Activated naive CD8-positive, alpha-beta T cell treated with anti-CD3 and anti-CD28 coated beads, Interleukin-2, amount 50 U/mL, for 24 hours (primary cell): Measurements from ENCODE around the gene GABRR2.

Source experiments
- ATAC-seq: fragments of 150-1000 bp; cut with Tn5 transposase; one replicate; pipeline ENCODE4 v1.10.0; 2021
- DNase-seq: peaks from one replicate; pipeline ENCODE4 v3.0.0; 2021
- H3K27ac Mint-ChIP-seq: one replicate; pipeline ENCODE4 v1.8.0; 2021; ENCODE audit warnings: mild to moderate bottlenecking, mixed read lengths
- H3K27me3 Mint-ChIP-seq: one replicate; pipeline ENCODE4 v1.8.0; 2021; ENCODE audit warnings: mixed read lengths
- H3K36me3 Mint-ChIP-seq: one replicate; pipeline ENCODE4 v1.8.0; 2021; ENCODE audit warnings: low read depth, mixed read lengths
- H3K4me1 Mint-ChIP-seq: one replicate; pipeline ENCODE4 v1.8.0; 2021; ENCODE audit warnings: mixed read lengths
- H3K4me3 Mint-ChIP-seq: one replicate; pipeline ENCODE4 v1.8.0; 2021; ENCODE audit warnings: mild to moderate bottlenecking, moderate library complexity, mixed read lengths
- H3K9me3 Mint-ChIP-seq: one replicate; pipeline ENCODE4 v1.8.0; 2021; ENCODE audit warnings: mixed read lengths

GABRR2 gene

DNA sequence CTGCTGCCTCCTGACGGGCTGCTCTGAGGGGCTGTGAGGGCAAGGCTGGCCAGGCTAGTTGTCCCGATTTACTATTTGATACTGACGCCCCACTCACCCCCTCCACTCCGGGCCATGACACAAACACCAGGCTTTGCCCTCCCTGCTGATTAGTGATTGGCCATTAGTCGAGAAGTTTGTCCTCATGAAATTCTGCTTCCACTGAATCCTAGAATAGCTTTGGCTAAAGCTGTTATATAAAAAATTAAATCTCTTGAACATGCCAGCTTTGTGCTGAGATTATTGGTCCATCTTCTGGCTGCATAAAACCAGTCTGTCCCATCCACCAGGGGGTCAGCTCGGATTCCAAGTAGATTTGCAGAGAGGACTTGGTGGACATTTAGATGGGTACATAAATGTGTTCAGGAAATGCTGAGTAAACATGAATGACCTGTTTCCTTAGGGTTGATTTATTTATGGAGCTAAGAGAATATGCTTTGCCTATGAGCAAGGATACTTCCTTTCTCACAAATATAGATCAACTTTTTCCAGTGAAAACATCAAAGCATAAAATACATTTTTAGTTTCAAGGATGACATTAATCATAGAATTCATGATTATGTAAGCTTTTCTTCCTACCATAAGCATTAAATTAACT, at the start of gene GABRR2:
Gene GABRR2, minus strand, starts transcription at position 51 of the 637 bp plus-strand sequence. CDS start 134 bp downstream, outside the sequence.
- ATAC-seq, result no peak
- Mint-ChIP-seq H3K36me3 (peaks cover 5% of the 10 kb centered on the region), H3K27me3 (no peaks in the 10 kb centered on the region), H3K4me1 (no peaks in the 10 kb centered on the region), H3K4me3 (no peak within 1 kb of the TSS), H3K9me3 (no peaks in the 10 kb centered on the region), H3K27ac (no peak within 1 kb of the TSS)
- DNase-seq, result no peak

- Mint-ChIP-seq H3K4me3 (no peak overlapping the region), H3K9me3 (no peaks in the 10 kb centered on the region), H3K27me3 (no peaks in the 10 kb centered on the region), H3K27ac (no peak overlapping the region), H3K36me3 (no peaks in the 10 kb centered on the region), H3K4me1 (peaks cover 31% of the 10 kb centered on the region)
- no peak for DNase-seq
- ATAC-seq, result no peak
Observed at GRCh38 chr6:89364586-89364985, 49.5 kb upstream of the GABRR2 start.

DNA sequence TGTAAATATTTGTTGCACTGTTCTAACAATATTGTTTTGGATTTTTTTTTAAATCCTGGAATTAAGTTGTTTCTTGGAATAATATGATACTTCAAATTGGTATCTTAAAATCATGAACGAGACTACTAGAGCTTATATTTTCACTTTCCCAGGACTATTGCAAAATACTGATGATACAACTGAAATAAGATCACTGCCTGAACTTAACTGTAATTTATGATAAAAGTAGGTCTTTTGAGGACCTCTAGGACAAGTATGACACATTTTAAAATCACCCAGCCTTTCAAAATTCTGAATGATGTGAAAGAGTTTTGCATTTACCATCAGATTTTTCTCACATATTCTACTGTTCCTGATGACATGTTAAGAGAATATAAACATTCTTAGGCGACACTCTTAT, 46.1 kb upstream of the GABRR2 start:
- H3K27ac Mint-ChIP-seq, result peak overlapping the region; percentile 50
- ATAC-seq, result no peak
- no peak for DNase-seq
- H3K36me3 Mint-ChIP-seq, result no peaks in the 10 kb centered on the region
- H3K27me3 Mint-ChIP-seq, result no peaks in the 10 kb centered on the region
- H3K9me3 Mint-ChIP-seq, result no peaks in the 10 kb centered on the region
- H3K4me1 Mint-ChIP-seq, result peaks cover 61% of the 10 kb centered on the region
- H3K4me3 Mint-ChIP-seq, result peak overlapping the region; percentile 5

DNA sequence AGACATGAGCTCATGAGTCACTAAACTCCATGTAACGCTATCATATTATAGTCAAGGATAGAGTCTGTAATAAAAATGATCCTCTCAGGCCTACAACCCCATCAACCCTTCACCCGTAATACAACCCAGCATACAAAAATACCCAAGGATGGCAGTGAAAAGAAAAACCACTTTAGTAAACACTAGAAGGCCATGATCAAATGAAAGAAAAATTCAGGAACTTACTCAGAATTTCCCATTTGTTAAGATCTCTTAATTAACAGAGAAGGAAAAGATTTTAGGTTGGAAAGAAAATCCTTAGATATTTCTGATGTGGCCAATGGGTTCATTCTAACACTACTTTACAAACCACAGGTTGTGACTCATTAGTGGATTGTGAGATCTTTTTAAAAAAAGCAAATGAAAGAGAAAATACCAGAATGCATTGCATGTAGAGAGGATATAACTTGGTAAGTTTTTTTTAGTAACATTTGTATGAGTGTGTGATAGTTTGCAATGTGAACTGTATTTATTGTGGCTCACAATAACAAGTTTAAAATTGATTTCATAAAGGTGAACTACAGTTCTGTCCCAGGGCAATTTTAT, 45.4 kb upstream of the GABRR2 start:
- peaks cover 67% of the 10 kb centered on the region for H3K4me1 Mint-ChIP-seq
- no peaks in the 10 kb centered on the region for H3K36me3 Mint-ChIP-seq
- H3K4me3 Mint-ChIP-seq, result peak overlapping the region; percentile 5
- no peaks in the 10 kb centered on the region for H3K9me3 Mint-ChIP-seq
- peak; percentile 76 for ATAC-seq
- no peak for DNase-seq
- H3K27me3 Mint-ChIP-seq, result no peaks in the 10 kb centered on the region
- H3K27ac Mint-ChIP-seq, result peak overlapping the region; percentile 50

GRCh38 chr6:89359561-89359960, 44.5 kb upstream of the GABRR2 start:
- Mint-ChIP-seq H3K9me3 (no peaks in the 10 kb centered on the region), H3K27ac (no peak overlapping the region), H3K4me3 (no peak overlapping the region), H3K36me3 (no peaks in the 10 kb centered on the region), H3K4me1 (peaks cover 70% of the 10 kb centered on the region), H3K27me3 (no peaks in the 10 kb centered on the region)
- ATAC-seq (no peak), DNase-seq (no peak)

DNA sequence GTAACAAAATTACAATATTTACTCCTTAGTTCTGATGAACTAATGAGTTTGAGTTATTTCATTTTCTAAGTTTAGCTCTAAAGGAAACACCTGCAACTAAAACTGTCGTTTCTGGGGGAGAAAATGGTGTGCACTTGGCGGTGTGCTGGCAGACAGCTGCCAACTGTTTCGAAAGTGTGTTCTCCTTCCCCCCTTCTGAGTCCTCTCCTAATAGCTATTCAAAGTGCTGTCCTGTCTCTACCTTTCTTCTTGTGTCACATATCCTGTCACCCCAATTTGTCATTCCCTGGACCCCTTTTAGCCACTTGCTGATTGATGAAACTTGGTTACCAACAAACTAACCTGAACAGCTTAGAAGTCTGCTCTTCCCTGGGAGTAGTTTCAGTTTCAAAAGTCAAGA, 42.3 kb upstream of the GABRR2 start:
- Mint-ChIP-seq H3K27ac (peak overlapping the region; percentile 86), H3K9me3 (no peaks in the 10 kb centered on the region), H3K36me3 (no peaks in the 10 kb centered on the region), H3K27me3 (no peaks in the 10 kb centered on the region), H3K4me1 (peaks cover 75% of the 10 kb centered on the region), H3K4me3 (peak overlapping the region; percentile 82)
- ATAC-seq (no peak), DNase-seq (peak; percentile 21)

- Mint-ChIP-seq H3K36me3 (no peaks in the 10 kb centered on the region), H3K4me1 (peaks cover 78% of the 10 kb centered on the region), H3K27ac (peak overlapping the region; percentile 31), H3K4me3 (peak overlapping the region; percentile 82), H3K27me3 (no peaks in the 10 kb centered on the region), H3K9me3 (no peaks in the 10 kb centered on the region)
- DNase-seq (no peak), ATAC-seq (no peak)
Observed at GRCh38 chr6:89356642-89357170, 41.6 kb upstream of the GABRR2 start.

DNA sequence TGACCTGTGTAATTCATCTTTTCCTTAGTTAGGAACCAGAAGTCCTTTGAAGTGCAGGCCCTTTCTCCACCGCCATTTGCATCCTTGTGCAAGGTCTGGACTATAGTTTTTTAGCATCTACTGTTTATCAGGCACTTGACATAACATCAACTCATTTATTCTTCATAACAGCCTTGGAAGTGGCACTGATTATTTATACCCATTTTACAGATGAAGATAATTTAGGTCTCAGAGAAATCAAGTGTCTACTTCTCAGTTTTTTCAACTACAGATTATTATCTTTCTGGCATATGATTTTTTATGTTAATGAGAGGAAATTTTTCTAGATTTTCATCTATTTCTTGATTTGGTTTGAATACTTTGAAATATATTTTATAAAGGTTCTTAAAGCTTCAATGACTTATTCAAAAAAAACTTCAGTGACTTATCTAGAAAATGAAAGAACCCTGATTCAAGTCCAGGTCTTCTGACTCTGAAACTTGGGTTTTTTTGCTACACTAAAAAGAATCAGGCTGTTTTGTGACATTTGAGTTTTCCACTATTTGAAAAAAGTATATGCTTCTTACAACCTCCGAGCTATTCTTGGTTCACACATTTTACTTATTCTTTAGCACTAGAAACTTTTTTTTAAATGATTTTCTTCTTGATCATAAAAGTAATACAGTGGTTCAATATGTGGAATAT, 40.6 kb upstream of the GABRR2 start:
- H3K36me3 Mint-ChIP-seq, result peaks cover under 1% of the 10 kb centered on the region
- DNase-seq (no peak), ATAC-seq (no peak)
- H3K9me3 Mint-ChIP-seq, result no peaks in the 10 kb centered on the region
- H3K27me3 Mint-ChIP-seq, result no peaks in the 10 kb centered on the region
- peak overlapping the region; percentile 49 for H3K27ac Mint-ChIP-seq
- no peak overlapping the region for H3K4me3 Mint-ChIP-seq
- peaks cover 80% of the 10 kb centered on the region for H3K4me1 Mint-ChIP-seq

- Mint-ChIP-seq H3K36me3 (peaks cover 8% of the 10 kb centered on the region), H3K4me1 (peaks cover 81% of the 10 kb centered on the region), H3K27ac (peak overlapping the region; percentile 73), H3K27me3 (no peaks in the 10 kb centered on the region), H3K4me3 (peak overlapping the region; percentile 96), H3K9me3 (no peaks in the 10 kb centered on the region)
- ATAC-seq, result no peak
- no peak for DNase-seq
Observed at GRCh38 chr6:89353702-89354392, 38.7 kb upstream of the GABRR2 start.

GRCh38 chr6:89353118-89353556, 38.0 kb upstream of the GABRR2 start:
- DNase-seq, result no peak
- Mint-ChIP-seq H3K36me3 (peaks cover 8% of the 10 kb centered on the region), H3K27ac (peak overlapping the region; percentile 73), H3K4me1 (peaks cover 84% of the 10 kb centered on the region), H3K27me3 (no peaks in the 10 kb centered on the region), H3K9me3 (no peaks in the 10 kb centered on the region), H3K4me3 (peak overlapping the region; percentile 96)
- no peak for ATAC-seq

DNA sequence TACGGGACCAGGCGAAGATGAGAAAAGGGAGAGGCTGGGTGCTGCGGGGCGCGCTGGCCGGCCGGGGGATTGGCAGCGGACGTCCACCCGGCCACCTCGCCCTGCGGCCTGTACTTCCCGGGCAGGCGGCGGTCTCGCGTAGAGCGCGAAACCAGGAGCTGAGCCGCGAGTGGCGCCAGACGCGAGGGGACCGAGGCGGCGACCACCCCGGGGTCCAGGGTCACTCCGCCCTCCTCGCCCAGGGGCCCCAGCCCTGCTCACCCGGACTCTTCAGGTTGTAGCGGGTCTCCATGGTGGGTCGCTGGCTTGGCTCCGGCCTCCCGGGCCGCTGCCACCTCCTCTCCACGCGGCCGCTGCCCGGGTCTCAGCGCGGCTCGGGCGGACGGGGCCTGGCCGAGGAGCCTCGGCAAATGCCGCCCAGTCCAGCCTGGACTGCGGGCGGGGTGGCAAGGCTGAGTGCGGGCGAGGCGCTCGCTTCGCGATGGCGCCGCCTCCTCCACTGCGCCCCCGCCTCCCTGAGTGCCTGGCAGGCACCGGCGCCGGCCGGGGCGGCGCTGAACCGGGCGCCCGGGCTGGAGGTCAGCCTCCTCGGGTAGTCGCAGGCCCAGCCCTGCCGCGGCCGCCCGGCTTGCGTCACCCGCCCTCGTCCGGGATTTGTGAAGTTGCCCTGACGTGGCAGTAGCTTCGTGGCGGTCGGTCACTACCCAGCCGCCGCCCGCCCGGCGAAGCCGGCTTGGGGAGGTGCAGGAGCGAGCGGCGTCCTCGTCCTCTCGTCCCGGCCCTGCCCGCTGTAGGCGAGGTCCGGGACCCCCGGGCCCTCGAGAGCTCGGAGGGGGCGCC, 37.4 kb upstream of the GABRR2 start, which contains the start of gene UBE2J1:
Gene UBE2J1, minus strand, starts transcription at position 445 of the 840 bp plus-strand sequence. Its CDS starts 153 bp downstream, at position 292.
- H3K4me1 Mint-ChIP-seq, result peaks cover 82% of the 10 kb centered on the region
- ATAC-seq (peak; percentile 91), DNase-seq (peak; percentile 82)
- peak within 1 kb of the TSS; percentile 96 for H3K27ac Mint-ChIP-seq
- no peaks in the 10 kb centered on the region for H3K9me3 Mint-ChIP-seq
- H3K27me3 Mint-ChIP-seq, result no peaks in the 10 kb centered on the region
- peaks cover 8% of the 10 kb centered on the region for H3K36me3 Mint-ChIP-seq
- peak within 1 kb of the TSS; percentile 96 for H3K4me3 Mint-ChIP-seq

DNA sequence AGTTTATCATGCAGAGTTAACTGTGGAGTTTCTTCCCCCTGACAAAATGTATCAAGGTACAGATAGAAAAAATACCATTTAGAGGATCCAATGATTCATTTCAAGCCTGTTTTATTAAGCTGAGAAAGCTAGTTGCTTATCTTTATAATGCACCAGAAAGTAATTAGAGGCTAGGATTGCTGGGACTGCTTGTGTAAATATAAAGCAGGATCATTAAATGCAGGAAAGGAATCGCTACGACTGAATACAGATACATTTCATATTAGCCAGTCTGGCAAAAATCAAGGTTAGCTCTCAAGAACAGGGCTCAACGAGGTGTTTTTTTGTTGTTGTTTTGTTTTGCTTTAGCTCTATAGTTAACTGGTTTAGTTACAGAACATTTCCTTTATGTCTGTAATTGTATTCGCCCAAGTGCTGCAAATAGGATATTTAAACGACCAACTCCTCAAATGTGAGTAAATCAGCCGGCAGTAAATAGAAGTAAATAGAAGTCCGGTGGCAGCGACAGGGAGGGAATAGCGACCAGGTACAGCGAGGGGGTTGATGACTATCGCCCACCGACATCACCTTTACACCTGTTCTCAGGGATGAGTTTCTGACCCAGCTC, 36.7 kb upstream of the GABRR2 start:
- H3K4me3 Mint-ChIP-seq, result peak overlapping the region; percentile 96
- H3K36me3 Mint-ChIP-seq, result peaks cover 8% of the 10 kb centered on the region
- no peaks in the 10 kb centered on the region for H3K27me3 Mint-ChIP-seq
- no peak for ATAC-seq
- H3K27ac Mint-ChIP-seq, result peak overlapping the region; percentile 96
- peaks cover 78% of the 10 kb centered on the region for H3K4me1 Mint-ChIP-seq
- H3K9me3 Mint-ChIP-seq, result no peaks in the 10 kb centered on the region
- DNase-seq, result no peak

DNA sequence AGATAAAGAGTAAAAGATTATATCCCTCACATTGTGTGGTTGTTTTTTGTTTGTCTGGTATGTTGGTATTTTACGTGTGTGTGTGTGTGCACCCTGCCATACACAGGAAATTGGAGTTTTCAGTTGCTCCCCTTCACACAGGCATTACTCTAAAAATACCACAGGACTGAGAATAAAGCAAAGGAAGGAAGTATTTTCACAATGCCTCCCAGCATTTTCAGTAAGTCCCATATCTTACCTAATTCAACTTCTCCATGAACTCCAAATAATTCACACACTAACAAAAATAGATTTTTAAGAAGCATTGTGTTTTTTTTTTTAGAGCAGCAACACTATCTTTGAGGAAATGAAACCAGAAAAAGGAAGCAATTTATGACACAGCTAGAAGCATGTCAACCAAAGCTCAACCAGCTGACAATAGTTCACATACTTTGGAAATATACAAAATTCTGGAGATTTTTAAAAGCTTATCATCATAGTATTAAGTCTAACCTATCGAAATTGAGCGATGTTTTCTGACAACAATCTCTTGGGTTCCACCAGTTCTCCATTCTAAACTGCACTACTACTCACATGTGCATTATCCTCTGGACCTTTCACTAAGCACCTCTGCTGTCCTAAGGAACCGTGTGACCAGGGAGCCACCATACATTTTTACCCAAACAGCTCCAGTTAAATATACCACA, 35.3 kb upstream of the GABRR2 start:
- H3K27me3 Mint-ChIP-seq, result no peaks in the 10 kb centered on the region
- DNase-seq, result no peak

More for the DNA sequence above, 35.3 kb upstream of the GABRR2 start:
- ATAC-seq, result no peak
- Mint-ChIP-seq H3K9me3 (no peaks in the 10 kb centered on the region), H3K4me1 (peaks cover 70% of the 10 kb centered on the region), H3K4me3 (peak overlapping the region; percentile 96), H3K36me3 (peaks cover 8% of the 10 kb centered on the region), H3K27ac (peak overlapping the region; percentile 96)
